ENCODE results near the gene RPP25L.
A peak's percentile ranks its signal among the peaks of the same experiment; 100 is the strongest.

Gene RPP25L

GRCh38 chr9:34591917-34592866, 19.7 kb downstream of the RPP25L start:
- DNase-seq (ENCODE audit: low read depth, low spot score) = no peak
- TF ChIP-seq CTCF (IDR thresholded peaks at IDR 0.05; ENCODE audit: insufficient read depth, low read length, missing control alignments) = no peak
- CTCF ChIA-PET = interaction anchor here (0.6 to 11.5 kb wide), 66 partner anchors 8 to 813 kb away, joined by 3 to 255 read pairs (median 6); partner anchors contain the start of genes CCL27, DCTN3, ENHO and RPP25L
- POLR2A ChIA-PET = no interaction called here
- no peak overlapping the region for H3K4me3 ChIP-seq (ENCODE audit: low read depth, low read length)

- H3K4me3 ChIP-seq (ENCODE audit: low read depth, low read length) = no peak overlapping the region; the same call in 1 of the 2 replicates
- TF ChIP-seq CTCF (IDR thresholded peaks at IDR 0.05; ENCODE audit: insufficient read depth, low read length, missing control alignments) = peak; percentile 99
- POLR2A ChIA-PET = no interaction called here
- CTCF ChIA-PET = interaction anchor here (0.5 to 11.5 kb wide), 66 partner anchors 9 to 812 kb away, joined by 3 to 255 read pairs (median 6); partner anchors contain the start of genes CCL27, DCTN3, ENHO and RPP25L
- DNase-seq (ENCODE audit: low read depth, low spot score) = no peak
These were observed 20.5 kb downstream of the RPP25L start for GRCh38 chr9:34591248-34591916.

GRCh38 chr9:34590381-34591247, 21.3 kb downstream of the RPP25L start:
- CTCF ChIA-PET = interaction anchor here (0.8 to 11.5 kb wide), 38 partner anchors 10 to 257 kb away, joined by 3 to 255 read pairs (median 8); partner anchors contain the start of genes DCTN3, ENHO and SIGMAR1
- no peak for TF ChIP-seq CTCF (IDR thresholded peaks at IDR 0.05; ENCODE audit: insufficient read depth, low read length, missing control alignments)
- DNase-seq (ENCODE audit: low read depth, low spot score) = no peak
- H3K4me3 ChIP-seq (ENCODE audit: low read depth, low read length) = no peak overlapping the region; the same call in 1 of the 2 replicates
- POLR2A ChIA-PET = no interaction called here

- POLR2A ChIA-PET = no interaction called here
These were observed 22.1 kb downstream of the RPP25L start, which contains the start of gene CNTFR for GRCh38 chr9:34589636-34590380. CNTFR (minus strand) TSS chr9:34589724; CDS start chr9:34568981, 20,743 bp downstream.

More at GRCh38 chr9:34589636-34590380, 22.1 kb downstream of the RPP25L start, which contains the start of gene CNTFR:
- CTCF ChIA-PET = interaction anchor here (0.5 to 3.2 kb wide), 3 partner anchors 22 to 88 kb away, joined by 3 to 15 read pairs (median 3); no protein-coding TSS in a partner anchor
- no peak for TF ChIP-seq CTCF (IDR thresholded peaks at IDR 0.05; ENCODE audit: insufficient read depth, low read length, missing control alignments)
- peak within 1 kb of the TSS; percentile 6 for H3K4me3 ChIP-seq (ENCODE audit: low read depth, low read length)
- DNase-seq (ENCODE audit: low read depth, low spot score) = no peak
